GM12865 (cell line): Measurements from ENCODE around the gene PODN.

Experiments used
- DNase-seq: peaks from one replicate; pipeline ENCODE4 v3.0.0; 2010; ENCODE audit warnings: low read depth
- H3K4me3 ChIP-seq: 2 replicates; pipeline ENCODE4 v1.5.1; 2011; ENCODE audit warnings: mild to moderate bottlenecking, low read depth, low read length, control low read depth
- TF ChIP-seq, protein P1 (sequence below): IDR thresholded peaks from 2 replicates; pipeline ENCODE4 v1.5.1; 2011; ENCODE audit warnings: low read length, control low read depth, low read depth, inconsistent platforms; ENCODE audit not compliant: insufficient read depth; ENCODE audit errors: missing control alignments

Gene PODN

DNA sequence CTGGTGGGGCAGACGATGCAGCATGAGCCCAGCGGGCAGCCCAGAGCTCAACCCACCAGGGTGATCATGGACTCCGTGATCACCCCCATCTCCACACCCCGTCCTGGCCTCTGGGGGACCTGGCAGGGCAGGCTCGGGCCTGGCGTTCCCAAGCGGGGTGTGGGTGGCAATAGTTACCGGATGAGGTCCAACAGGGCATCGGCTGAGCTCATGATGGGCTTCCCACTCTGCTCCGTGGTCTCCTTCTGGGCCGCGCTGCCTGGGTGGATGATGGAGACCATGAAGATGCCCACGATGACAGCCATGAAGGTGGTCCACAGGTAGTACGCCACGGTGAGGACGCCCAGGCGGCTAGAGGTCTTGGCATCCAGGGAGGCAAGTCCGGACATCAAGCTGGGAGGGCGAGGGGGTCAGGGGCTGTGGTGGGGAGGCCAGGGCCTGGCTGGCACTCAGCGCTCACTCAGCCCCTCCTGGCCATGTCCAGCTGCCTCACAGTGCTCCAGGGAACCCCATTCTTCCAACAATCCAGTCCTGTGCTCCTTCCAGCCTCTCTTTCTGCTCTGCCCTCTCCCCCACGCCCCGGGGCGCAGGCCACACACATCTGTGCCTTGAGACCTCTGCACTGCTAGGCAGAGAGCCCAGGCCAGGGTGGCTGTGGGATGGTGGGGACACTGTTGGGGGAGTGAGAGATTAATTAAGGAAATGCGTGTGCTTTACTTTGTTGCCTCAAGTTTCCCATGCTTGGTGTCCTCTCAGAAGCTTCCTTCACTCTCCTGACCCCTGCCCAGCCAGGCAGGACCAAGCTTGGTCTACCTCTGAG, 52.8 kb downstream of the PODN start:
- no peak for DNase-seq
- TF ChIP-seq, protein P1, sequence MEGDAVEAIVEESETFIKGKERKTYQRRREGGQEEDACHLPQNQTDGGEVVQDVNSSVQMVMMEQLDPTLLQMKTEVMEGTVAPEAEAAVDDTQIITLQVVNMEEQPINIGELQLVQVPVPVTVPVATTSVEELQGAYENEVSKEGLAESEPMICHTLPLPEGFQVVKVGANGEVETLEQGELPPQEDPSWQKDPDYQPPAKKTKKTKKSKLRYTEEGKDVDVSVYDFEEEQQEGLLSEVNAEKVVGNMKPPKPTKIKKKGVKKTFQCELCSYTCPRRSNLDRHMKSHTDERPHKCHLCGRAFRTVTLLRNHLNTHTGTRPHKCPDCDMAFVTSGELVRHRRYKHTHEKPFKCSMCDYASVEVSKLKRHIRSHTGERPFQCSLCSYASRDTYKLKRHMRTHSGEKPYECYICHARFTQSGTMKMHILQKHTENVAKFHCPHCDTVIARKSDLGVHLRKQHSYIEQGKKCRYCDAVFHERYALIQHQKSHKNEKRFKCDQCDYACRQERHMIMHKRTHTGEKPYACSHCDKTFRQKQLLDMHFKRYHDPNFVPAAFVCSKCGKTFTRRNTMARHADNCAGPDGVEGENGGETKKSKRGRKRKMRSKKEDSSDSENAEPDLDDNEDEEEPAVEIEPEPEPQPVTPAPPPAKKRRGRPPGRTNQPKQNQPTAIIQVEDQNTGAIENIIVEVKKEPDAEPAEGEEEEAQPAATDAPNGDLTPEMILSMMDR: no peak
- H3K4me3 ChIP-seq: no peak overlapping the region

DNA sequence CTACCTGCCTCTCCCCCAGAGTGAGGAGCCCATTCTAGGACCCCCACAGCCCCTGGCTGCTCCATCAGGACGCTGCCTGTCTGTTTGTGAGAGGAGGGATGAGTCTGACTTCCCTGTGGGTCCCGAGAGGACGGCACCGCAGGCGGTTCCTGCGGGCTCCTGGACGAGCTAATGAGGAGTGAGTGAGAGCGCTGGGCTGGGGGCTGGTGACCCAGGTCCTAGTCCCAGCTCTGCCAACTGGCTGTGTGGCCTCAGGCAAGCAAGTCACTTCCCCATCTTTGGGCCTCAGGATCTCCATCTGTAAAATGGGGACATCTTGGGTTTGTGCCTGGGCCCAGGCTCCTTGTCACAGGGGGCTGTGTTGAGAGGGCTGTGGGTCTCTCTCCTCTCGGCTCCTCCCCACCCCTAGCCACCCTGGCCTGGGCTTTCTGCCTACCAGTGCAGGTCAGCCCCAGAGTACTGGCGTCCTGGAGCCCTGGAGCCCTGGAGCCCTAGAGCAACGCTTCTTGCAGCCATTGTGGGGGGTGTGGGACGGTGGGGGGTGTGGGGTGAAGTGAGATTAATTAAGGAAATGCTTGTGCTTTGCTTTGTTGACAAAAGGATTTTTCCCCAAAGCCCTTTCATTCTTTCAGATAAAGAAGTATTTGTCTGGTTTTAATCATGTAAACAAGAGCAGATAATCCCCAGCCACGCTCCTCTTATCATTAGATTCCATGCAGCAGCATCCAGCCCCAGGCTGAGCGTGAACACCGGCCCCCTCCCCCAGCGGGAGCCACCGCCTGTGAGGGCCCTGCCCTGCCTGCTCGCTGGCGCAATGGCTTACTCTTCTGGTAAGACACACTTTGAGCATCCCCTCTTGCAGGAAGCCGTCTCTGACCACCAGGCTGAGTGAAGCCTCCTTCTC, 53.6 kb downstream of the PODN start:
- DNase-seq: no peak
- no peak overlapping the region for H3K4me3 ChIP-seq
- TF ChIP-seq, protein P1: no peak

DNA sequence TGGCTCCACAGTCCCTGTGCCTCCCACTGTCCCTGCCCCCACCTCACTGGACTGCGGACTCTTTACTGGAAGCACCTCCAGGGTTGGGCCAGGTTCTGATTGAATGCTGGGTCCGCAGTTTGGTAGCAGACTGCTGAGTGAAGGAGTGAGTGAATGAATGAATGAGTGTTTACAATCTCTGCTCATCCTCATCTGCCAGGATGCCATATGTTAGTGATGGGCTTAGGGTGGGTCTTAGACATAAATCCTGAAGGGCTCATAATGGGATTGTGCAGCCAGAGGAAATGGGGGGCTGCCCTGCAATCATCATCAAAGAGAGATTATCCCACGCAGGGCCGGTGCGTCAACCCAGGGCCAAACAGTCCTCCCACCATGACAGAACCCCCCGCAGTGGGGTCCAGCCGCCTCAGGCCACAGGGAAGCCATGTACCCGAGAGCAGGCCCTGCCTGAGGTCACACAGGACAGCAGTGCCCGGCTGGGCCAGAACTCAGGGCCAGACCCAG, 54.3 kb downstream of the PODN start:
- no peak overlapping the region for H3K4me3 ChIP-seq
- TF ChIP-seq, protein P1: no peak
- no peak for DNase-seq

DNA sequence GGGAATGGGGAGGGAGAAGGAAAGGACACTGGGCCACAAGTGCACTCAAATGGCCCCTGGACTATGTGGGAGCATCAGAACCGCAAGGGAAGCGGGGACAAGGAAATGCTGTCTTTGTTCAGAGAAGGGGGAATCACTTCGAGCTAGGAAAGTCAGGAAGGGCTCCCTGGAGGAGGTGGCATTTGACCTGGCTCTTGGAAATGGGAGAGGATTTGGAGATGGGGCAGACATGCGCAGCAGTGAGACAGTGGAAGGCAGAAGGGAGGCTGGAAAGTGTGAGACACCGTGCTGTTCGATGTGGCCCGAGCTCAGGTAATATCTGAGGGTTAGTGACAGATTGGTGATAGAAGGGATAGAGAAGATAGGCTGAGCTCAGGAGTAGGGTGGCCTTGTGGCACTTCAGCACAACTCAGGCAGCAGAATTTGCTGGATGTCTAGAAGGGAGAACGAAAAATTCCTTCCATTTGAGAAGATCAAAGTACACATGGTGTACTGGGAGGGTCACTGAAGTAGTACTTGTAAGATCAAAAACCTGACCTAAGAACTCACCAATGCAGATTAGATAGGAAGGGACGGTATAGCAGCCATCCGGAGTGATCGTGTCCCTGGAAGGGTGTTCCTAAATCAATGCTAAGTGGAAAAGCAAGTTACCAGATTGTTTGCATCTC, 55.1 kb downstream of the PODN start:
- no peak for DNase-seq
- TF ChIP-seq, protein P1: no peak
- no peak overlapping the region for H3K4me3 ChIP-seq

DNA sequence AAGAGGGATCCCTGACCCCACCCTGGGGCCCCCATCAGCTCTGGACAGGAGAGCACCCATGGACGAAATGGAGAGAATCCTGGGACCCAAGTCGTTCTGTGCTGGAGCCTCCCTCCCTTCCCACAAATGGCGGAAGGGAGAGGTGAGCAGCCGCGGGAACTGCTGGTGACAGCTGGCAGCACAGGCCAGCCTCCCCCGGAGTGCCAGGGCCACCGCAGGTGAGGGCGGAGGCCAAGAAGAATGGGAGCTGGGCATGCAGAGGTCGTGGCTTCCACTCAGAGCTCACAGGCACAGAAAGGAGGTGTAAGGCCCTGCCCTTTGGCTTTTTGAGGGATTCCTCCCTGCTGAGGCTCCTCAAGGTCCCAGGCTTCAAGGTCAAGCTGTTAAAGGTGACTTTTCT, 55.8 kb downstream of the PODN start:
- DNase-seq: no peak
- no peak overlapping the region for H3K4me3 ChIP-seq
- TF ChIP-seq, protein P1: no peak

DNA sequence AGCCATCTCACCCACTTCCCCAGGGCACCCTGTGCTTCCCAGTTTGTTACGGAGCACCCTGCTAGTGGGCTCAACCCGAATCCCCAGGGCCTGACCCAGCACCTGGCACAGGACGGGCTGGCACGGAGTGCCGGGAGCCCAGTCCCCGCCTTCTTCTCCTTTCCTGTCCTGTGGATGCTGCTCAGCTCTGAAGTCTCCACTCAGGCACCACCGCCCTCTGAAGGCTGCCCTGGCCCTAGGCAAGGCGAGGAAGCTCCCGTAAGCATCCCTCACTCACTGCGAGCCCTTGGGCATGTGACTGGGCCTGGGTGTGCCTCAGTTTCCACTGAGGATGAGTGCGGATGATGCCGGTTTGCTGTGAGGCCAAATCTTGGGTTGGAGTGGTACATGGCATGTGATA, 58.6 kb downstream of the PODN start:
- H3K4me3 ChIP-seq: no peak overlapping the region
- DNase-seq: no peak
- TF ChIP-seq, protein P1: no peak
